ENCODE results near the gene BRCC3.

DNA sequence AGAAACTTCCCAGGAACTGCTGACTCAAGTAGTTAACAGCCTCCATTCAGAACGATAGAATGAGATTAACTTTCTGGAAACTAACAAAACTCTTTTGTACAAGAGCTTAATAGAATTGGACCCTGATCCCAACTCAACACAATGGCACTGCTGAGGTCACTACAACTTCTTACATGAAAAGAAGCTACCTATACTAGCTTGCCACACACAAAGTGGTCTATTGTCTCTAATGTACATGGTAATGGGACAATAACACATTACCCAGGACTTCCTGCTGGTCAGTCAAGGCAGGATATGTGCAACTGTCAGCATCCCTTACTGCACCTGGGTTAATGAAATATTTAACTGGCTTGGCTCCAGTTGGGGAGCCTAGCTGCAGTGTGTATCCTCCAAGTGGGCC lies 56.2 kb downstream of the BRCC3 start:
- TF ChIP-seq ARNT (IDR thresholded peaks at IDR 0.05) (no peak), SP1 (IDR thresholded peaks at IDR 0.05) (no peak), FOXM1 (IDR thresholded peaks at IDR 0.05; ENCODE audit: borderline replicate concordance) (no peak), ZNF384 (IDR thresholded peaks at IDR 0.05) (no peak), FOXA1 (IDR thresholded peaks at IDR 0.05) (no peak), BHLHE40 (IDR thresholded peaks at IDR 0.05; ENCODE audit: borderline replicate concordance) (no peak), FOXK2 (IDR thresholded peaks at IDR 0.05) (no peak), LEF1 (IDR thresholded peaks at IDR 0.05; ENCODE audit: borderline replicate concordance) (no peak), HDGF (IDR thresholded peaks at IDR 0.05; ENCODE audit: borderline replicate concordance) (no peak), SUZ12 (IDR thresholded peaks at IDR 0.05) (no peak), NFRKB (IDR thresholded peaks at IDR 0.05) (no peak)
